Cortex of kidney (tissue), 1 donor: ENCODE data around the gene PACSIN3.
"Not testable (repeated sequence)": the region's sequence is repeated elsewhere in the genome, so short reads cannot be mapped to it uniquely, and the experiment has no call there.

Source experiments
- DNase-seq: peaks from one replicate; lab custom pipeline; 2025; lab: John Stamatoyannopoulos, UW

The PACSIN3 gene

GRCh38 chr11:47192111-47192510, 5.9 kb upstream of the PACSIN3 start:
- DNase-seq, result no peak

DNA sequence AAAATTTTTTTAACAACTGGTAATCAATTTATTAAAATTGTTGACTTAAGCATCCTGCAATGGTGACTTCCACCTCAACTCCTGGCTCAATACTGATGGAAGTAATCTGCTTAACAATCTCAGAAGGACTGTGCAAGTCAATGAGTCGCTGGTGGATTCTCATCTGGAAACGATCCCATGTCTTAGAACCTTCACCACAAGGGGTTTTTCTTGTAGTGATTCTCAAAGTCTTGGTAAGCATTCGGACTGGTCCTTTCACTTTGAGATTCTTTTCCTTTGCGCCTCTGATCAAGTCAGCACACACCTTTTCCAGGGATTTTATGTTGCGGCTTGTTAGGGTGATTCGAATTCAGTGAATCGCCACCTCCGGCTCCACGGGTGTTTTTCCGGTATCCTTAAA, 4.9 kb upstream of the PACSIN3 start:
- not testable (repeated sequence) for DNase-seq

GRCh38 chr11:47189100-47189834, 3.0 kb upstream of the PACSIN3 start:
- no peak for DNase-seq

- no peak for DNase-seq
Measured at GRCh38 chr11:47188259-47188658, 2.0 kb upstream of the PACSIN3 start.

DNA sequence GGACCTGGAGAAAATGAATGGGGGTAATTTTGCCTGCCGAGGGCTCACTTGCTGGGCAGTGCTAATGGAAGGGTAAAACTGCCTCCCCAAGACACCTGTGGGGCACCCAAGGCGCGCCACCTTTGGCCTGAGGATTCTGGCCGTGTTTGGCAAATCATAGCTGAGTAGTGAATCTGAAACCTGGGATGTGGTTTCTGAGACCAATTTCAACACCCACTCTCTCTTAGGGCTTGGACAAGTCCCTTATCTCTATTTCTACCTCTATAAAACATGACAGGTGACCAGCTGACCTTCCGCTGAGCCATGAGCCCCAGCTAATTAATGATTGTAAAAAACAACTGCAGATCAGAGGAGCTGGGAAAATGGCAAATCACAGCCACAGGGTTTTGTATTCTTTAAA, 1.5 kb upstream of the PACSIN3 start:
- no peak for DNase-seq

- DNase-seq, result no peak
Measured at GRCh38 chr11:47186700-47187695, 764 bp upstream of the PACSIN3 start.

DNA sequence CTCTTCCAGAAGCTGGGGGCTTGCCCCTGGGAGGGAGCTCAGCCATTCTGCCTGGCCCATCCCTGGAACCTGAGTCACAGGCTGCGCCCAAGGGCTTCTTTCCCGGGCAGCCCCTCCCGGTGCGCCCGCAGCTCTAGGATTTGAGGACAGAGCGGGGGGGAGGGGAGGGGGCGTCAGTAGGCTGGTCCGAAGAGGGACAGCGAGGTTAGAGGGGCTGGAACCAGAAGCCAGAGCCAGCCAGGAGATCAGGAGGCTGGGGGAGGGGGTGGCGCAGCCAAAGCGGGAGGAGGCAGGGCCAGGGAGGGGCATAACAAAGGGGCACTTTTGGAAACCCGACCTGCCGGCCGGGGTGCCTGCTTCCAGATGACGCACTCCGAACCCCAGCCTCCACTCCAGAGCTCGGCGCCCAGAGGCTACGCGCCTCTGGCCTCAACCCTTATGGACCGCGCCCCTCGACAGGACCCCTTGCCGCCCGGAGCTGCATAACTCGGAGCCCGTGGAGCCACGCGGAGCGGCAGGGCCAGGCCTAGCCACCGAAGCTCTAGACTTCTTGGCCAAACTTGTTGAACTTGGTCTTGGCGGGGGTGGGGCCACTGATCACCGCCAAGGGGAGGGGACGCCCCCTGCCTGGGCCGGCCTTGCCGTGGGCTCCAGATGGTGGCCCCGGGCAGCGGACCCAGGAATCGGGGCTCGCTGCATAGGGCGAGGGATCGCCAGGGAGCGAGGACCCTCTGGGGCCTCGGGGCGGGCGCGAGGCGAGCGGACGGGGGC, 744 bp downstream of the PACSIN3 start:
- no peak for DNase-seq

DNA sequence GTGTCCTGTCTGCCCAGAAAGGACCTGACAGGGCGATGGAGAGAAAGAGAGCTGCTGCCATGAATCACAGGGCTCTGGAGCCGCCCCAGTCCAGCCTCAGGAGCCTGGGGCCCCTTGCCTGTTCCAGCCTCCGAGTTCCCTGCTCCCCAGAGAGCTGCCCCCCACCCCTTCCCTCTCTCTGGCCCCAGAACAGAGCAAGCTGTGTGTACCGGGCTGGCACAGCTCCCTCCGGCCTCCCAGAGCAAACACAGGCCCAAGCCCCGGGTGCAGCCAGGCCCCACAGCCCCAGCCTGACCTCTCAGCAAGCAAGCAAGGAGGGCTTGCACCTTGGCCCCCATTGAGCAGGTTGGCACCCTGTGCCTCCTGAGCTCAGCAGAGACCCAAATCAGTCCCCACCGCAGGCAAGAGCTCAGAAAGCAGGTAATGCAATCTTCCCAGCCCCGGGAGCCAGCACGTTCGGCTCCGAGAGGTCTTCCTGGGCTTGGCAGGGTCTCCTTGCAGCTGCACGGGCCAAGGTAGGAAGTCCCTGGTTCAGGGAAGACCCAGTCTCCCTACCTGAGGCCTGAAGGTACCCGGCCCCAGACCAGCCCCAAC, 1.4 kb downstream of the PACSIN3 start:
- no peak for DNase-seq

DNA sequence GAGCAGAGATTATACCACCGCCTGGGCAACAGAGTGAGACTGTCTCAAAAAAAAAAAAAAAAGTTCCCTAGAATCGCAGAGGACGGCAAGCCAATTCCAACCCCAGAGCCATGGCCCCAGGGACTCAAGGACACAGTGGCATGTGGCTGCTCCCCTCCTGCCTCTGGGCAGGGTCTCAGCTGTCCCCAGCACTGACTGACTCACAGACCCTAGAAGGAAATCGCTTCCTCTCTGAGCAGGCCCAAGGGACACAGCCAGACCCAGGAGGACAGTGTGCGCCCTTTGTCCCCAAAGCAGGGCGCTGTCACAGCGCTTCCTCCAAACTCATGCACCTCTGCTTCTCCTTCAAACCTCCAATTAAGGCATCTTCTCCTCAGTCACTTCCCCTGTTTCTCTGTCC, 2.3 kb downstream of the PACSIN3 start:
- no peak for DNase-seq

DNA sequence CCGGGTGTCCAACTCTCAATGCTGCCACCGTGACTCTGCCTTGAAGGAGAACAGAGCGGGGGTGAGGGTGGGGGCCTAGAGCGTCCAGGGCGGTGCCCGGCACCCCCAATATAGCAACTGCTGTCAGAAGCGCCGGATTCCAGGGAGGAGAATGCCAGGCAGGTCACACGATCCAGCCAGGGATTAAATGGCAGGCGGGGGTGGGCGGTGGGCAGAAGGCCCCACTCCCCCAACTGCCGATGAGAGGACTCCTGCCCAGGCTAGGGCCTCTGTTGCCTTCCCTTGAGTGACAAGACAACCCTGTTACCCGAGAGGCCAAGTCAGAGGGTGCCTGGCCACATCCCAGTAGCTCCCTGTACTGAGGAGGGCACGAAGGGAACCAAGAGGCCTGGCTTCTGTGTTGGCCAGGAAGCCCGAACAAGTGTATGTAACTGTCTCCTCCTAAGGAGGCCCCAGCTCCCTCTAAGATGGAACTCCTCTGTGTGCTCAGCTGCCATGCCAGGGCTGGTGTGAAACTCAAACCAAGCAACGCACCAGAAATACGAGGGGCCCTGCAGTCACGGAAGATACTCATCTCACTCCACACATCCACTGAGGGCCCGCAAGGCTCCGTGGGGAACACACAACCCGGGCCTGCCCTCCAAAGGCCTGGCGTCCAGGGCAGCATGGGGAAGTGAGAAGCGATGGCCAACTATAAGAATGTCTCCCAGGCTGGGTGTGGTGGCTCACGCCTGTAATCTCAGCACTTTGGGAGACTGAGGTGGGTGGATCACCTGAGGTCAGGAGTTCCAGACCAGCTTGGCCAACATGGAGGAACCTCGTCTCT, 3.0 kb downstream of the PACSIN3 start:
- DNase-seq, result no peak

GRCh38 chr11:47182380-47182779, 3.9 kb downstream of the PACSIN3 start:
- no peak for DNase-seq

- no peak for DNase-seq
Measured at GRCh38 chr11:47181271-47181670, 5.0 kb downstream of the PACSIN3 start.

GRCh38 chr11:47180006-47180787, 6.0 kb downstream of the PACSIN3 start:
- DNase-seq, result no peak

- DNase-seq, result no peak
Measured at GRCh38 chr11:47179655-47179991, 6.6 kb downstream of the PACSIN3 start.

GRCh38 chr11:47178737-47179654, 7.2 kb downstream of the PACSIN3 start:
- DNase-seq, result no peak

- DNase-seq, result no peak
Measured at GRCh38 chr11:47178316-47178715, 7.9 kb downstream of the PACSIN3 start.

DNA sequence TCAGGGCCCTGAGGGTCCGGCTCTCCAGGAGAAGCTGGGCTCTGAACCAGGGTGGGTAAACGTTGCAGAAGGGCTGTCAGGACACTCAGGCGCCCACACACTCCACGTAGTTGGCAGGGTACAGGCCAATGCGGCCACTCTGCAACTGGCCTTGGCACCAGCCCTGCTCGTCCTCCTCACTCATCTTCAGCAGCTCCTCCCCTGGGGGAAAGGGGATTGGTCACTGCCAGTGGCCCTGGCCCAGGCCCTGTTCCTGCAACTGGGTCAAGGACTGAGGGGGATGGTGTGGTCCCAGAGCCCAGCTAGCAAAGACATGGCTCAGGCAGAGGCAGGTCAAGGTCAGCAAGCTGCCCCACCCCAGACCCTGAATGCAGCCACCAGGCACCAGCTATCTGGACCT, 8.4 kb downstream of the PACSIN3 start:
- no peak for DNase-seq

GRCh38 chr11:47177229-47177845, 8.9 kb downstream of the PACSIN3 start:
- no peak for DNase-seq
